ENCODE data around the gene DUOX2.
"Not testable (repeated sequence)": the region's sequence is repeated elsewhere in the genome, so short reads cannot be mapped to it uniquely, and the experiment has no call there.

The DUOX2 gene

GRCh38 chr15:45120081-45120972 lies 6.4 kb upstream of the DUOX2 start:
- no peak for DNase-seq (ENCODE audit: extremely low read depth in 1 of 2, low read depth in 1 of 2)

DNA sequence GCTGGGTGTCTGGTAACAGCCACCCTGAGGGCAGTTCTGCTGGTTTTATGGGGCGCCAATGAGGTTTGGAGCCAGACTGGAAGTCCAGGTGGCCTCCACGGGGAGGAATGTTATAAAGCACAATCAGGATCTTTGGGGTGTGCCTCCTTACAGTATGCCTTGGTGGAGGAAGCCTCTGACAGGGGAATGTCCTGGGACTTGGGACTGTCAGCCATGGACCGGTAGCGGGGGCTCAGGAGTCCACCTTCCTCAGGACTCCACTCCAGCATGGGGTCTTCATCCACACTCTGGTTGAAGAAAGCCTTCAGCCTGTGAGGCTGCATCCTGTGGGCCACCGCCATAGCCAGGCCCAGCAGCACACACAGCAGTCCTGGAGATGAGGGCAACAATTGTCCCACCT lies 5.0 kb upstream of the DUOX2 start:
- no peak for DNase-seq (ENCODE audit: extremely low read depth in 1 of 2, low read depth in 1 of 2)

GRCh38 chr15:45118131-45118588 lies 4.2 kb upstream of the DUOX2 start:
- peak; percentile 58 to 77 for DNase-seq (ENCODE audit: extremely low read depth in 1 of 2, low read depth in 1 of 2)

- DNase-seq (ENCODE audit: extremely low read depth in 1 of 2, low read depth in 1 of 2) = no peak
Measured at GRCh38 chr15:45117308-45118130, 3.5 kb upstream of the DUOX2 start.

DNA sequence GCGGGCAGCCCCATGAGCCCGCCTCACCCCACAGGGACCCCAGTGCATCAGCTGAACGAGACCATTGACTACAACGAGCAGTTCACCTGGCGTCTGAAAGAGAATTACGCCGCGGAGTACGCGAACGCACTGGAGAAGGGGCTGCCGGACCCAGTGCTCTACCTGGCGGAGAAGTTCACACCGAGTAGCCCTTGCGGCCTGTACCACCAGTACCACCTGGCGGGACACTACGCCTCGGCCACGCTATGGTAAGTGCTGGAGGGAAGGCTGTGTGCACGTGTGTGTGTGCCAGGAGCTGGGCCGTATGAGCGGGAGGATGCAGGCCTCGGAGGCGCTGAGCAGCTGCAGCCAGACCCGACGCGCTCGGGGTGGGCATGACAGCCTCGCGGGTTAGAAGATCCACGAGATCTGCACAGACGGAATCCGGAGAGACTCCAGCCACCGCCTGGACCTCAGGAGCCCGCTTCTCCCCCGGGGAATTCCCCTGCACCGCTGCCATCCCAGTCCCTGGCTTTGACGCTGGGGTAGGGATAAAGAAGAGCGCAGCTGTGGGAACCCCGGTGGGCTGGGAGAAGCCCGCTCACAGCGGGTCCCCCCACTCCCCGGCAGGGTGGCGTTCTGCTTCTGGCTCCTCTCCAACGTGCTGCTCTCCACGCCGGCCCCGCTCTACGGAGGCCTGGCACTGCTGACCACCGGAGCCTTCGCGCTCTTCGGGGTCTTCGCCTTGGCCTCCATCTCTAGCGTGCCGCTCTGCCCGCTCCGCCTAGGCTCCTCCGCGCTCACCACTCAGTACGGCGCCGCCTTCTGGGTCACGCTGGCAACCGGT lies 2.7 kb upstream of the DUOX2 start:
- no peak for DNase-seq (ENCODE audit: extremely low read depth in 1 of 2, low read depth in 1 of 2)

DNA sequence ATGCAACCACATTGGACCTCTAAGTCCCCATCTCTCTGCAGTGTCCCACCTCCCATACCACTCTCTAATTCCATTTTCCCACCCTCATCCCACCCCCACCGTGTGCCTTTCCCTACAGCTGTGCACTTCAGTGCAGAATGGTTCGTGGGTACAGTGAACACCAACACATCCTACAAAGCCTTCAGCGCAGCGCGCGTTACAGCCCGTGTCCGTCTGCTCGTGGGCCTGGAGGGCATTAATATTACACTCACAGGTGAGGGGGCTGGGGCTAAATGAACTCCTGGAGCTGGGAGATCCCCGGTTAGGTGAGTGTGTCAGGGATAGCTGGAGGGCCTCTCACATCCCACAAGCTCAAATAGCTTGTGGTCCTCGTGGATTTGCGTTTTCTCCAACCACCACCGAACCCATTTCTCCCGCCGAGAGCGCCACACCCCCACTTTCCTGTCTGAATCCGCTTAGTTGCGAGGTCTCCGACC lies 2.1 kb upstream of the DUOX2 start:
- no peak for DNase-seq (ENCODE audit: extremely low read depth in 1 of 2, low read depth in 1 of 2)

- DNase-seq (ENCODE audit: extremely low read depth in 1 of 2, low read depth in 1 of 2) = no peak
Measured at GRCh38 chr15:45115312-45115820, 1.4 kb upstream of the DUOX2 start.

DNA sequence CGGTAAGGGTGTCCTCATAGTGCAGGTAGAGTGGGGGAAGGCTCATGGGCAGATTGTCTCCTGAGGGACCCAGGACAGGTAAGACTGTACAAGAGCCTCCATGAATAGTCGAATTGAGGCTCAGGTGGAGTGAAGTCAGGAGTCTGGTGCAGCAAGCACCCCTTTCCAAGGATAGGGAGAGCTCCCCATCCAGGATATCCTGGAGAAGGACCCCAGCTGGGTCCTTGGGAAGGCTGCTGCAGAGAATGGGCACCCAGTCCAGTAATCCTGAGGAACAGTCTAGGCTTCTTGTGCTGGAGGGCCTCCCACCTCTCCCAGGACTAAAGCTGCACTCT lies 746 bp upstream of the DUOX2 start:
- no peak for DNase-seq (ENCODE audit: extremely low read depth in 1 of 2, low read depth in 1 of 2)

GRCh38 chr15:45113380-45113990 lies 487 bp downstream of the DUOX2 start:
- no peak for DNase-seq (ENCODE audit: extremely low read depth in 1 of 2, low read depth in 1 of 2)

DNA sequence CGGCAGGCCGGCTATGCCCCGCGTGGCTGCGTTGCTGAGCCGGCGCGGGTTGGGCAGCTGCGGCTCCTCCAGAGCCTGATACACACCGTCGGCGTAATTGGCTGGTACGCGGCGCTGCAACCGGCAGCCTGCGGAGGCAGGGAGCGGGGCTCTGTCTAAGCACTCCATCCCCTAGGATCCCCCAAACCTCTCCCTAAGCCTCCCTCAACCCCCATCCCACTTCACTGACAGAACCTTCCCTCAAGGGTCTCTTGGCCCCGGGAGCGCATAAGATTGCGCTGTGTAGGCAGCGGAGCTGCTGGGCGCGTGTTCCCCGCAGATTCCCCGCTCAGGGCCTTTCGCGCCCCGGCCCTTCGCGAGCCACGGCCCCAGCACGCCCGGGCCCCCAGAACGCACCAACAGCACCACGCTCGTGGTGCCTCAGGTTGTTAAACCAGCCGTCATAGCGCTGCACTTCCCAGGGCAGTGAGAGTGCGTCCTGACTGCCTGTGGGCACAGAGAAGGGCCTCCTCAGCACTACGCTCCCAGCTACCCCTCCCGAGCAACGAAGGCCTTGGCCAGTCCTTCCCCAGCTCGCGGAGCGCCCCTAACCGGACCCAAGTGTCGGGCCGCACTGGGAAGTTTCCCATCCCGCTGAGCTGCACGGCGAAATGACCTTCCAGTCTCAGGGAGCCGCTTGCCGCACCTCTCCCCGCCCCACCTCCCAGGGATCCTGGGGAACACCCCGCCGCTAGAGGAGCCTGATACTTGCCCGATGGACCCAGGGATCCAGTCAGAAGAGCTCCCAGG lies 1.2 kb downstream of the DUOX2 start:
- DNase-seq (ENCODE audit: extremely low read depth in 1 of 2, low read depth in 1 of 2) = no peak

DNA sequence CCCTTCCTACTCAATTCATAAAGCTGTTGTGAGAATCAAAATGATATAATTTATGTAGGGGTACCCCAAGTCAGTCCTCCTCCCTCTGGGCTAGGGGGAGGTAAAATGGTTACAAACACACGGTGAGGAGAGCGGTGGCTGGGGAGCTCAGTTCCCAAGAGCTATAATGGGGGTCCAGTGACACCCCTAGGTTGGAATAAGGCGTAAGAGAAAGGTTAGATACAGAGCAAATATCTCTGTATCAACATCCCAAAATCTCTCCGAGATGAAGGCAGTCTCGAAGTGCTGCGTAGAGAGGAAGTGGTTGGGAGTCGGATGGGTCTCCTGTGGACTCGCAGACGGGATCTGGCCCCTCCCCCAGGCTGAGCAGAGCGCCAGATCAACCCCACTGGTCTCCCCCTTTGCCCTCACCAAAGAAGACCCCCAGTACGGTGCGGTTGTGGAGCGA lies 1.8 kb downstream of the DUOX2 start:
- DNase-seq (ENCODE audit: extremely low read depth in 1 of 2, low read depth in 1 of 2) = no peak

DNA sequence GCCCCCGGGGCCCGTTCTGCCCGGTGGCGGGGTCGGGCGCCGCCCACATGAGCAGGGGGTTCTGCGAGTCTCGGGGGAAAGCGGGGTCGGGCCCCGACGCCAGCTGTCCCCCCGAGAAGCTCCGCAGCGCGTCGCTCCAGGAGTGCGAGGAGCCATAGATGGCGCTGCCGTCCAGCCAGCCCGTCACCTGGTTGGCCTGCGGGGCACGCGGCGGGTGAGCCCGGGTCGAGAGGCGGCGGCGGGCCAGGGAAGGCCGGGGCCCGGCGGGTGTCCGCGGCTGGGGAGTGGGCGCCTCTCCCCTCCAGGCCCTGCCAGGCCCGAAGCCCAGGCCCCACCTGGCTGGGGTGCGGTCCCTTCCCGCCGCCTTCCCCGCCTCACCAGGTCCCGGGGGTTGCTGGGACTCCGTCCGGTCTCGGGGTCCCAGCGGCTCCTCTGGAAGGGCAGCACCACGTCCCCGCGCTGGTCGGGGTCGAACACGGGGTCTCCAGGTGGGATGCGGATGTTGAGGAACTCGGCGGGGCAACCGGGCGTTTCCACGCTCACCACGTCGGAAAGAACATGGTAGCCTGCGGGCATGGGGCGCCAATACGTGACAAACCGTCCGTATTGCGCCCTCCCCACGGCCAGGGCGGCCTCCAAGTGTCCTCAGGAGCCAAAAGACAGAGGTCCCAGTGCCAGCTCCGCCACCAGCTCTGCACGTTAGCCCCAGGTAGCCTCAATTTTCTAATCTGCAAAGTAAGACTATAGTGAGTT lies 2.4 kb downstream of the DUOX2 start:
- DNase-seq (ENCODE audit: extremely low read depth in 1 of 2, low read depth in 1 of 2) = no peak

DNA sequence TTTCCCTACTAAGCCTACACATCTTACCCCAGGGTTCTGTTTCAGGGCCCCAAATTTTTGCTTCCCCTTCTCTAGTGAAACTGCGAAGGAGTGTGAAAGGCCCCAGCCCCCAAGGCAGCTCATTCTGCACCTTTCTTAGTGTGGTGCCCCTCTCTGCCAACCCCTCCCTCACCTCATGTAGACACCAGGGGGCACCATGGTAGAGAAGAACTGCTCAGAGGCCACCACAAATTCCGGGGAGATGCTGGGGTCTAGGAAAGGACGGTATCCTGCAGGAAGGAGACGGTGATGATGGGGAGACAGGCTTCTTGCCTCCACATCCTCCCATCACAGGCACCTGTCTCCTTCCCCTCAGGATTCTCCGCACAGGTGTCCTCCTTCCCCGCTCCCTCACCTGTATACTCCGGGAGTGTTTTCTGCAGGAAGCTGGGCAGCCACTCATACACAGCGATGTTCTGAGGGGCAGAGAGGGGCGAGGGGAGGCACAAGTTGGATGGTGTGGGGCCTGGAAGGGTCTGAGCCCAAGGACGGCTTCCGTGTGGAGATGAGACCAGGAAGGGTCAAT lies 3.6 kb downstream of the DUOX2 start:
- DNase-seq (ENCODE audit: extremely low read depth in 1 of 2, low read depth in 1 of 2) = no peak

DNA sequence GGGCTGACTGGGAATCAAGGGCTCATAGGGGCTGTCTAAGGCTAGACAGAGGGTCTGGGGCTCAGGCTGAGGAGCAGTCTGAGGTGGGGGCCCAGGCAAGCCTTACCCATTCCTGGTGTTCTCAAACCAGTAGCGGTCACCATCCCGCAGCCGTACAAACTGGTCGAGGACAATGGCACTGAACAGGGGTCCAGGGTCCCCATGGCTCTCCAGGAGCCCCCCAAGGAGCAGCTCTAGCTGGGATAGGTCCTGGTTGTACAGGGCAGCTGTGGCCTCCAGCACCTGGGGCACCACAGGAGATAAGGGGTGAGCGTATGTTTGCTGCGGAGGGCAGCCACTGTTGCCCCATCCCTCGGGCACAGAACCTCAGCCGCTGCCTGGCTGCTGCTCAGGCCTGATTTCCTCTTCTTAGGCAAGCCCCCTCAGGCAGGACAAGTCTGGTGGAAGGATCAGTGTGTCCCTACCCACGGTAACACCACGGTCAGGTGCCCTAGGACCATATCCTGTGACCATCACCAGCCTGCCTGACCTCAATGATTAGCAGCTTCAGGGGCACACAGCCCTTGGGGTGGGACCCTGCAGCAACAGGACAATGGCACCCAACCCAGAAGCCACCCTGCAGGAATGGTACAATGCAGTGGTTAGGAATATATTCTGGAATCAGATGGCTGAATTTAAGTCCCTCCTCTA lies 5.9 kb downstream of the DUOX2 start:
- DNase-seq (ENCODE audit: extremely low read depth in 1 of 2, low read depth in 1 of 2) = no peak

DNA sequence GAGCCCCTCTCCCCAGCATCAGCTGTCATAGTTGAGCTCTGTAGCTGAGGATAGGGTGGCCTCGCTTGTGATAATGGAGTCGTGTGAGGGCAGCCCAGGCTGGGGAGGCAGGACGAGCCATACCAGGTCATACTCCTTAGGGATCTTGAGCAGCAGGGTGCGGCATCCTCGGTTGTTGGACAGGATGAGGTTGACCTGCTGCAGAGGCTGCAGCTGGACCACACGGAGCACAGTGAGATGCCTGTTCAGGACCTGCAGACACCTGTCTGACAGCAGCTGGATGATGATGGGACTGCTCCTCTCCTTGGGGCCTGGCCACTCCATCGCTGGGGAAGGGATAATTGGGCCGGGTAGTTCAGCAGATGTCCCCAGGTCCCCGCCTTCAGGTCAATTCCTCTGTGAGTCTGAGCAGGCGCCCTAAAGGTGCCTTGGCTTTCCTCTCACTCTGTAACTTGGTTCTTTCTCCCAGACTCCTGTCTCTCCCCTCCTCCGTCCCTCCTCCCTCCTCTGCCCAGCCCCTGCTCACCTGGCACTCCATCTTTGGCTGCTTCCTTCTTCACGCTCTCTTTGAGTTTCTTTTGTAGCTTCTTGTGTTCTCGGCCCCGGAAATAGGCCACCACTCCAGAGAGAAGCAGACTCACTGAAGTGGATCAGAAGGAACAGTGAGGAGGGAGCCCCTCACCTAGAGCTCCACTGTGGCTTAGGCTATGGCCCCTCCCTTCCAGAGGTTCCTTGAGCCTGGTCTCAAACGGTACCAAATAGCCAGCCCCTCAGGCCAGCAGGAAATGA lies 7.8 kb downstream of the DUOX2 start:
- no peak for DNase-seq (ENCODE audit: extremely low read depth in 1 of 2, low read depth in 1 of 2)

- DNase-seq (ENCODE audit: extremely low read depth in 1 of 2, low read depth in 1 of 2) = no peak
Measured at GRCh38 chr15:45105586-45105985, 8.4 kb downstream of the DUOX2 start.

- not testable (repeated sequence) for DNase-seq (ENCODE audit: extremely low read depth in 1 of 2, low read depth in 1 of 2)
Measured at GRCh38 chr15:45104170-45104569, 9.8 kb downstream of the DUOX2 start.

Data from stimulated activated CD8-positive, alpha-beta memory T cell treated with anti-CD3 and anti-CD28 coated beads, Interleukin-7, amount 100 ng/mL, for 48 hours (primary cell).